Keratinocyte (primary cell): ENCODE measurements around the gene EFCAB12. TPM values are rescaled to one million over a fixed set of nuclear protein-coding genes. Genes with fewer than 3 reads are reported as not detected.
A peak's percentile ranks its signal among the peaks of the same experiment; 100 is the strongest.
"Not testable (repeated sequence)": the region's sequence is repeated elsewhere in the genome, so short reads cannot be mapped to it uniquely, and the experiment has no call there.

Source experiments
- DNase-seq: peaks from one replicate; pipeline ENCODE4 v3.0.0-alpha.2; 2011; ENCODE audit warnings: low read depth, missing footprints, low spot score
- FAIRE-seq: peaks from 2 replicates; lab custom pipeline; 2011; peaks lifted over from hg19 to GRCh38; lab: Jason Lieb, UNC
- H2AFZ ChIP-seq: 2 replicates; pipeline ENCODE4 v1.6.0; 2012; ENCODE audit warnings: low read length, control low read depth, inconsistent platforms; ENCODE audit not compliant: control insufficient read depth
- H3K27ac ChIP-seq: 2 replicates; pipeline ENCODE4 v1.5.1; 2011; ENCODE audit warnings: low read length; ENCODE audit not compliant: control insufficient read depth, insufficient read depth
- H3K27me3 ChIP-seq: 3 replicates; pipeline ENCODE4 v1.6.0; 2011; ENCODE audit warnings: low read length; ENCODE audit not compliant: control insufficient read depth, insufficient read depth; ENCODE audit errors: extremely low read depth
- H3K36me3 ChIP-seq, 2 experiments: 2 replicates in 1 of 2; 3 replicates in 1 of 2; pipeline ENCODE4 v1.5.1; 2011; ENCODE audit warnings: low read length in 2 of 2, mild to moderate bottlenecking in 1 of 2; ENCODE audit not compliant: control insufficient read depth in 2 of 2, insufficient read depth in 2 of 2; ENCODE audit errors: extremely low read depth in 1 of 2
- H3K4me1 ChIP-seq: 3 replicates; pipeline ENCODE4 v1.5.1; 2011; ENCODE audit warnings: low read length; ENCODE audit not compliant: control insufficient read depth, insufficient read depth; ENCODE audit errors: extremely low read depth
- H3K4me2 ChIP-seq: 3 replicates; pipeline ENCODE4 v1.6.0; 2011; ENCODE audit warnings: low read depth, low read length; ENCODE audit not compliant: control insufficient read depth, insufficient read depth; ENCODE audit errors: extremely low read depth
- H3K4me3 ChIP-seq, 3 experiments: fragments of 200-600 bp in 1 of 3; sonication (generic) in 1 of 3; 2 replicates in 2 of 3; 3 replicates in 1 of 3; pipeline ENCODE4 v1.5.1; 2011 to 2016; ENCODE audit warnings: low read length in 3 of 3, mild to moderate bottlenecking in 3 of 3, control low read depth in 2 of 3, inconsistent platforms in 1 of 3, low read depth in 1 of 3, mixed read lengths in 1 of 3, mixed run types in 1 of 3, moderate library complexity in 1 of 3; ENCODE audit not compliant: control insufficient read depth in 2 of 3, insufficient read depth in 2 of 3; ENCODE audit errors: extremely low read depth in 1 of 3
- H3K79me2 ChIP-seq: 2 replicates; pipeline ENCODE4 v1.6.0; 2012; ENCODE audit warnings: low read length; ENCODE audit not compliant: control insufficient read depth, insufficient read depth
- H3K9ac ChIP-seq: 3 replicates; pipeline ENCODE4 v1.6.0; 2011; ENCODE audit warnings: low read length; ENCODE audit not compliant: control insufficient read depth, insufficient read depth; ENCODE audit errors: extremely low read depth
- H3K9me1 ChIP-seq: 3 replicates; pipeline ENCODE4 v1.6.0; 2011; ENCODE audit warnings: low read length; ENCODE audit not compliant: control insufficient read depth, insufficient read depth; ENCODE audit errors: extremely low read depth
- H3K9me3 ChIP-seq: 2 replicates; pipeline ENCODE4 v1.5.1; 2012; ENCODE audit warnings: low read depth, low read length; ENCODE audit not compliant: control insufficient read depth
- H4K20me1 ChIP-seq: 3 replicates; pipeline ENCODE4 v1.6.0; 2011; ENCODE audit warnings: low read length; ENCODE audit not compliant: control insufficient read depth, insufficient read depth; ENCODE audit errors: extremely low read depth
- CTCF ChIP-seq, 3 experiments: IDR thresholded peaks in 1 of 3; conservative IDR thresholded peaks in 1 of 3; optimal IDR thresholded peaks in 1 of 3; 2 replicates in 2 of 3; 3 replicates in 1 of 3; pipeline versions ENCODE3 to v1.5.1; 2011; ENCODE audit warnings: low read length in 3 of 3, mild to moderate bottlenecking in 3 of 3, moderate library complexity in 2 of 3, control low read depth in 1 of 3, inconsistent platforms in 1 of 3; ENCODE audit not compliant: insufficient read depth in 2 of 3; ENCODE audit errors: extremely low read depth in 1 of 3
- EZH2 ChIP-seq: IDR thresholded peaks from one replicate; pipeline ENCODE4 v1.6.1; 2012; ENCODE audit warnings: inconsistent platforms, mild to moderate bottlenecking, low read length, moderate library complexity
- dilution Hi-C: fragments of 300-500 bp; cut with MboI; formaldehyde crosslinking; loops from one replicate; pipeline ENCODE4 v1.7.0; 2020; ENCODE audit warnings: low sequenced_read_pairs; ENCODE audit not compliant: extremely low pct_ligation_motif_present
- polyA plus RNA-seq, 5 experiments: library from polyadenylated mRNA; depleted of rRNA in 3 of 5; stranded (reverse) in 3 of 5; stranded (forward) in 1 of 5; unstranded in 1 of 5; fragments of >200 nt; gene quantifications; 1 replicate in 1 of 5; 2 replicates in 3 of 5; 3 replicates in 1 of 5; pipeline versions ENCODE4 v1.2.1 to v1.2.3, GENCODE V29; 2011 to 2012; ENCODE audit warnings: missing spikeins in 2 of 5, low read depth in 1 of 5, low replicate concordance in 1 of 5

EFCAB12 gene
- polyA plus RNA-seq, 1 donor (not counting 4 experiments of a cell fraction or from before 2014, with no cell fraction given), result 0.34 TPM

GRCh38 chr3:129393271-129393670, 35.2 kb downstream of the EFCAB12 start:
- Histone ChIP-seq H3K4me2 (no peak overlapping the region), H3K9me1 (no peaks in the 10 kb centered on the region), H3K36me3 (peaks cover 15 to 27% of the 10 kb centered on the region in 2 experiments), H3K4me3 (no peak overlapping the region), H3K9ac (no peak overlapping the region), H3K9me3 (no peaks in the 10 kb centered on the region), H3K27me3 (no peaks in the 10 kb centered on the region), H3K27ac (no peak overlapping the region), H2AFZ (no peak overlapping the region), H3K79me2 (peaks cover 40% of the 10 kb centered on the region), H4K20me1 (peaks cover 4% of the 10 kb centered on the region), H3K4me1 (peaks cover 18% of the 10 kb centered on the region)
- dilution Hi-C loops, result no loop called here
- FAIRE-seq (no peak), DNase-seq (no peak)
- TF ChIP-seq EZH2 (no peak), CTCF (optimal IDR thresholded peaks at IDR 0.05 in 1 of 3, IDR thresholded peaks at IDR 0.05 in 1 of 3, conservative IDR thresholded peaks at IDR 0.05 in 1 of 3; ENCODE audit: extremely low read depth in 1 of 3, insufficient read depth in 2 of 3, low read length in 3 of 3) (no peak)

DNA sequence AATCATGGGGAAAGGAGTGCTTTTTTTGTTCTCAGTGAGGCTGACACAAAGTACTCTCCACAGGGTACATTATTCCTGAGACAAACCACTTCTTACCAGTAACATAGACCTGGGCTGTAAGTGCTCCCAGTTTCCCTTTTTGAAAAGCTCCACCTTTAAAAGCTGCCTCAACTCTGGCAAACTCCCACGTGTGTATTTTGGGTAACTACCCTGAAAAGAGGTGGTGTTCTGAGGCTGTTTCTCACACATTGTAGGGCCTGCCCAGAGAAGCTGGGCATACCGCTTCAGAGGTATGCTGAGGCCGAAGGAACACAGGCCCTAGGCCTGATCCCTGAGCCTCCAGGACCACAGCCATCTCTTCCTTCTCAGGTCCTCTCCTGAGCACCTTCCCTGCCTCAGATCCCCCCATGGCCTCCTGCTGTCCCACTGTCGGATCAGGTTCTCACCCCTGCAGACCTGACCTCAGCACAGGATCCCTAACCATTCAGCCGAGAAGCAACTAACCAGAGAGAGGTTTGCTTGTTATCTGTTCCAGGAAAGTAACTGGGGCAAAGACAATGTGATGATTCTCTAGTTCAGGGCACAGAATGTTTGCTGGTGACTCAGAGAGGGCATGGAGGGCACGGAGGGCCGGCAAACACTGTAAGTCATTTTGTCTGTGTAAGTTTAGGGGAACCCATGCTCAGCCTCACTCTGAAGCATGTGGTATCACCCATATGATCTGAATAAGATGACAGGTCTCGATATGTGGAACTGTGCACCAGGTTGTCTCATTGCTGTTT, 36.1 kb downstream of the EFCAB12 start:
- H4K20me1 ChIP-seq, H3K4me3 ChIP-seq, DNase-seq, H3K4me2 ChIP-seq, H3K9ac ChIP-seq, H3K9me1 ChIP-seq, H3K9me3 ChIP-seq, H2AFZ ChIP-seq, dilution Hi-C loops, H3K27ac ChIP-seq, H3K27me3 ChIP-seq: not testable (repeated sequence)
- peak; percentile 20 for FAIRE-seq
- peaks cover 12% of the 10 kb centered on the region for H3K4me1 ChIP-seq
- H3K36me3 ChIP-seq, result peaks cover 18 to 26% of the 10 kb centered on the region in 2 experiments
- H3K79me2 ChIP-seq, result peaks cover 30% of the 10 kb centered on the region

- H3K4me2 ChIP-seq, H3K9me3 ChIP-seq, H3K27me3 ChIP-seq, dilution Hi-C loops, H3K27ac ChIP-seq, H3K9me1 ChIP-seq, H2AFZ ChIP-seq, H4K20me1 ChIP-seq, H3K9ac ChIP-seq, H3K4me3 ChIP-seq, FAIRE-seq, DNase-seq: not testable (repeated sequence)
- peaks cover 23% of the 10 kb centered on the region for H3K79me2 ChIP-seq
- H3K36me3 ChIP-seq, result peaks cover 14 to 26% of the 10 kb centered on the region in 2 experiments
- H3K4me1 ChIP-seq, result peaks cover 12% of the 10 kb centered on the region
These were observed 36.9 kb downstream of the EFCAB12 start for GRCh38 chr3:129391583-129391982.
